RPMI7951 (cell line): ENCODE measurements around the gene CD244. TPM values are rescaled to one million over a fixed set of nuclear protein-coding genes. Genes with fewer than 3 reads are reported as not detected.

Experiments
- DNase-seq: peaks from one replicate; pipeline ENCODE4 v3.0.0-alpha.2; 2012; ENCODE audit warnings: low read depth
- total RNA-seq: library from RNA; depleted of rRNA; stranded (reverse); fragments of >200 nt; shearing (Covaris generic); gene quantifications from 2 replicates; pipeline ENCODE4 v1.2.3, GENCODE V29; 2014; rRNA removed

The CD244 gene
- total RNA-seq, 1 experiment from 2014 or later = not detected

DNA sequence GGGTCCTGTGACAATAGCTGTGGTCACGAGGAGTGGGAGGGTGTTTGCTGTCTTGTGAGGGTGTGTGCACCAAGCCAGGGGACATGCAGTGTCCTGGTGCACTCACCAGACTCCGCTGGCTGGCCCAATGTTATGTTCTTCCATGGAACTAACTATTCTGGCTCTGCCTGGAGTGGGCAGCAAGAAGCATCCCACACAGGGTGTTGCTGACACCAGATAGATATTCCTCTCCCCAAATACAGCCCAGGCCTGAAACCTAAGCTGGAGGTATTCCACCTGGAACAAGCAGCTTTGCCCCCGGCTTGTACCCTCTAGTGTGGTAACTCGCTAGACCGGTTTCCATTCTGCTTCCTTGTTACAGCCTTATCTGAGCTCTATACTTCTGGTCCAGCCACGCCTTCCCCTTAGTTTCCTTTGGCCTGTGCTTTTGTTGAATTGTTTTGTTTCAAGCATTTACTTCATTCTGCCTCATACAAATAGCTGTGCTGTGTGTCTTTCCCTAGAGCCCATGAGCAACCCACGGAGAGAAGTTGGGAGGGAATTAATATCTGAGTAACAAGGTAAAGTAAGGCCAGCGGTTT lies 81.4 kb downstream of the CD244 start:
- no peak for DNase-seq

DNA sequence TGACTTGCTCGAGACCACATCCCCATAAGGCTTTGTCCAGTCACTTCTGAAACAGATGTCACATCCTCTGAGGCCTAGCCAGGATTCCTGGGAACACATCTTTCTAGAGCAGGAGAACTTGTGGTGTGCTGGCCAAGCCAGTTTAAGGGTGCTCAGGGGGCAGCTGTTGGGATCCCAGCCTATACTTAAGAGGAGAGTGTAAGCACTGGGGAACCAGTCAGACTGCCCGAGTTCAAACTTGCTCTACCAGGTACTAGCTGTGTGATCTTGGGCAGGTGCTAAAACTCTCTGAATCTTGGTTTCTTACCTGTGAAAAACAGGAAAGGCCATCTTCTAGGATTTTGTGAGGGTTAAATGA lies 82.3 kb downstream of the CD244 start:
- no peak for DNase-seq

Other genes with a start within 250 kb of the CD244 start
- 0.12 TPM in 1 of 2 replicates, not detected in the other for gene SLAMF1, start 215.8 kb downstream of the CD244 start, total RNA-seq
- not detected in 2 replicates for gene CD48, start 151.1 kb downstream of the CD244 start, total RNA-seq
- not detected in 2 replicates for gene SLAMF7, start 123.6 kb downstream of the CD244 start, total RNA-seq
- not detected in 2 replicates for gene LY9, start 66.7 kb downstream of the CD244 start, total RNA-seq
- not detected in 2 replicates for gene ITLN1, start 22.3 kb upstream of the CD244 start, total RNA-seq
- gene ITLN2, start 91.9 kb upstream of the CD244 start, total RNA-seq = not detected in 2 replicates
- 6.0 and 10.5 TPM in 2 replicates for gene F11R, start 158.3 kb upstream of the CD244 start, total RNA-seq
- gene TSTD1, start 176.1 kb upstream of the CD244 start, total RNA-seq = 0.48 TPM in 1 of 2 replicates, not detected in the other
- 63.3 and 67.3 TPM in 2 replicates for gene USF1, start 183.1 kb upstream of the CD244 start, total RNA-seq
- gene ARHGAP30, start 207.0 kb upstream of the CD244 start, total RNA-seq = 0.20 TPM in 1 of 2 replicates, not detected in the other
- gene NECTIN4, start 226.7 kb upstream of the CD244 start, total RNA-seq = 0.20 TPM in 1 of 2 replicates, not detected in the other
- not detected in 2 replicates for gene KLHDC9, start 235.5 kb upstream of the CD244 start, total RNA-seq